ENCODE data around the gene MYPOP.
A peak's percentile ranks its signal among the peaks of the same experiment; 100 is the strongest.

MYPOP gene

GRCh38 chr19:45863335-45863839 lies 39.0 kb downstream of the MYPOP start:
- no peak for DNase-seq (ENCODE audit: low read depth in 2 of 2)

- peak; percentile 96 to 99 for DNase-seq (ENCODE audit: low read depth in 2 of 2)
Observed at GRCh38 chr19:45862564-45863334, 39.7 kb downstream of the MYPOP start, which contains the start of gene SYMPK. Gene SYMPK (minus strand): TSS chr19:45863147. CDS start chr19:45854495, 8,652 bp downstream.

GRCh38 chr19:45862271-45862563 lies 40.2 kb downstream of the MYPOP start:
- no peak for DNase-seq (ENCODE audit: low read depth in 2 of 2)

- DNase-seq (ENCODE audit: low read depth in 2 of 2), result no peak
Observed at GRCh38 chr19:45860359-45861259, 41.8 kb downstream of the MYPOP start.

DNA sequence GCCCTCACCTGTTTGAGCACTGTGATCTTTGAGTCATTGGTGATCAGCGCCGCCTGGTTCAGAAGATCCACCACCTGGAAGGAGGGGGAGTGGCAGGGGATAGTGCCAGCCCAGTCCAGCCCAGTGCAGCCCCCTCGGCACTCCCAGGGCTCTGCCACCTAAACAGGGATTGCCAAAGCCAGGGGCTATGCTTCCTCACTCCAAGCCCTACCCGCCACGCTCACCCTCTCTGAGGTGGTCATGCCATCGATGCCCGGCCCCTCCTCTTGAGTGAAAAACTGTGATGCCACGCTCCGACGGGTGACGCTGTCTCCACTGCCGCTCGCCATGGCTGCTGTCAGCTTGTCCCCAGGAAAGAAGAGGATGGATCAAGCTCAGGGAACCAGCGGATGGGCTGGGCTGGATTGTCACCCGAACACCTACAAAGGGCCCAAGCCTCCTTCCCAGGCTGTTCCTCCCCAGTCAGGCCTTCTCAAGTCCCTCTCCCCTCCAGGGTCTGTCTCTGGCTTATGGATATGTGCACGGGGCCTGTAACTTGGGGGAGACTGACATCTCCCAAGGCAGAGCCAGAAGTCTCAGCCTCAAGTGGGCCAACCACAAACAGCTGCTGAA lies 48.1 kb downstream of the MYPOP start:
- DNase-seq (ENCODE audit: low read depth in 2 of 2), result no peak

- no peak for DNase-seq (ENCODE audit: low read depth in 2 of 2)
Observed at GRCh38 chr19:45852983-45853382, 49.4 kb downstream of the MYPOP start.

DNA sequence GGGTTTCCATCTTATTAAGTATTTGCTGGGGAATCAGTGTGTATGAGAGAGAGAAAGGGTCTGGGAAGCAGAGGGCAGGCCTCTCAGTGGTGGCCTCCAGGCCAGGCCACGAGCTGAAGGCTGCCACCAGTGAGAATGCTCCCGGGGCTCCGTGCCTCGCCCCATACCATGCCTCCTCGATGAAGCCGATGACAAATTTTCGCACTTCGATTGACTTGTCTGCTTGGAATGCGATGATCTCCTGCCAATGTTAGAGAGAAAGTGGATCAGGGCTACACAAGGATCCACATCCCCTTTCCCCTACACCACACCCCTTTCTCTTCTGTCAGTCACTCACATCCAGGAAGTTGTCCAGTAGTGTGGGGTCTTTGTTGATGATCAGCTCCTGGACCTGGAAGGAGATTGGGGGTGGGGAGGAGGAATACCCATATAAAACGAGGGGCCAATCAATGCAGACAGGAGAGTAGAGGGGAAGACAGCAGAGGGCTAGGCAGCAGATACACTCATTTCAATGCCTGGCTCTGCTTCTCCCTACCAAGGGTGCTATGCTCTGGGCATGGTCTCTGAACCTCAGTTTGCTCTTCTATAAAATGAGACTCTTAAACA lies 50.2 kb downstream of the MYPOP start:
- no peak for DNase-seq (ENCODE audit: low read depth in 2 of 2)

DNA sequence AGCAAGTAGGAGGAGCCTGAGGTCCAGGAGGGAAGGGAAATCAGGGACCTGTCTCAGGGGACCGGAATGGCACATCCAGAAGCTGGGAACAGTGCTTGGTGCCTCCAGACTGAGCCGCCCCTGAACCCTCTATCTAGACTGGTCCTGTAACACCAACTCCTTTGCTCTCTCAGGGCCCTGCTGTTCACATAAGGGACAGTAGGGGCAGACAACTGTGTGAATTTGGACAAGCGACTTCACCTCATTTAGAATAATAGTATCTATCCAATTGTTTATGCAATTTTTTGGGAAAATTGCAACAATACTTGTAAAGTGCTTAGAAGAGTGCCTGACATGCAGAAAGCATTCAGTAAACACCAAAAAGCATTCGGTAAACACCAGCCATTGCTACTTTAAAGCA lies 53.5 kb downstream of the MYPOP start:
- no peak for DNase-seq (ENCODE audit: low read depth in 2 of 2)

DNA sequence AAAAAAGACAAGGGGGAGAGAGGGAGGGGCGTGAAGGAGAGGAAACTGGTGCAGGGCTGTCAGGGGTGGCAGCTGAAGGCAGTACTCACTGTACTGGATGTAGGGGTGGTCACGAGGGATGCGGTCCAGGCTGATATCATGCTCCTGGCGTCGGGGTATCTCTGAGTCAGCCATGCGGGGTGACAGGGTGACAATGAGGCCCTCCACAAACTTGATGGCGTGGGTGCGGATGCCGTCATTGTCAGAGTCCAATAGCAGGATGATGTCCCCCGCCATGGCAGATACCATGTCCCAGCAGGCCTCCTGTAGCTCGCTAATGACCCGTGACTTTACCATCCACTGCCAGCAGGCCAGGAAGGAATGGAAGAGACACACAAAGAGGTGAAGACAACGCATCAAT lies 54.8 kb downstream of the MYPOP start:
- no peak for DNase-seq (ENCODE audit: low read depth in 2 of 2)

DNA sequence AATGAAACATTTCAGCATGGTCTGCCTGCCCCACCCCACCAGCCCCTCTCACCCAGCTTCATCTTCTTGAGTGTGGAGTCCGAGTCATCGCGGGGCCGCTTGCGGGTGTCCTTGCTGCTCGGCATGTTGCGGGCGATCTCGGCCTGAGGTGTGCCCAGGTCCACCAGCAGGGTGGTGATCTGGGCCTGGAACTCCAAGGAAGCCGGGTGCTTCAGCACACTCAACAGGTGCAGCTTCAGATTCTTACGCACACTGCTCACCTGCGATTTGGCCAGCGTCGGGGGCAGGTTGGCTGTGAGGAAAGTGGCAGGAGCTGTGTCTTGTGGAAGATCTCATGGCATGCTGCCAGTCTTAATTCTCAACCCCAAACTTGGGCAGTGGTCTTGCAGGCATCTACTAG lies 60.2 kb downstream of the MYPOP start:
- no peak for DNase-seq (ENCODE audit: low read depth in 2 of 2)
